ENCODE results near the gene MAP3K9. TPM values are rescaled to one million over a fixed set of nuclear protein-coding genes. Genes with fewer than 3 reads are reported as not detected.

The MAP3K9 gene
- total RNA-seq, 1 donor from 2014 or later, result 10.3 TPM

DNA sequence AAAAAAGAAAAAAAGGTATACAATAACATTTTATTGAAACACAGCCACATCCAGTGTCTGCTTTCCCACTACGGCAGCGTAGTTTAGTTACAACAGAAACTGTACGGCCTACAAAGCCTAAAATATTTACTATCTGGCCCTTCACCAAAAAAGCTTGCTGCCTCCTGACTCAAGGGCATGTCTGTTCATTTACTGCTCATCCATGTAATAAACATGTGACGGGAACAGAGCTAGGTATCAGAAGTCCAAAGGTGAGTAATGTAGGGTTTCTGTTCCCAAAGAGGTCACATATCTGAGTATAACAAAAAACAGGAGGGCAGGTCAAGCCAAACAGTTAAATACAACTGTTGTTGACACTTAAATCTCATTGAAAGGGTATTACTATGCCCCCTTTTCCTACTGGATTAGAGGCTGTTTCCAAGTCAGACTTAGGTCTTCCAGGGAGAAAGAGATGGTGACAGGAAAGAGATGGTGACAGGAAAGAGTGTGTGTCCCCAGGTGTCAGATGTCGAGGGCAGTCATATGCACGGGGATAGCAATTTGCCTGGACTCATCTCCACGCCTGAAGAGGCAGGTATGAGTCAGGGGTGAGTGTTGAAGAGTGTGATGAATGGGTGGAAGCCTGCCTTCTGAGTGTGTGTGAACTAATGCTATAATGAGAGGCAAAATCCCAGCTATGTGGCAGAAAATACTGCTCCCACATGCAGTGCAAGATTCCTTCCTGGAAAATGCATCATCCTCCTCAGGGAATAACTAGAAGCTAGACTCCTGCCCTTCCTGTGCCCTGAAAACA is 77.7 kb downstream of the MAP3K9 start:
- TF ChIP-seq, protein P1, sequence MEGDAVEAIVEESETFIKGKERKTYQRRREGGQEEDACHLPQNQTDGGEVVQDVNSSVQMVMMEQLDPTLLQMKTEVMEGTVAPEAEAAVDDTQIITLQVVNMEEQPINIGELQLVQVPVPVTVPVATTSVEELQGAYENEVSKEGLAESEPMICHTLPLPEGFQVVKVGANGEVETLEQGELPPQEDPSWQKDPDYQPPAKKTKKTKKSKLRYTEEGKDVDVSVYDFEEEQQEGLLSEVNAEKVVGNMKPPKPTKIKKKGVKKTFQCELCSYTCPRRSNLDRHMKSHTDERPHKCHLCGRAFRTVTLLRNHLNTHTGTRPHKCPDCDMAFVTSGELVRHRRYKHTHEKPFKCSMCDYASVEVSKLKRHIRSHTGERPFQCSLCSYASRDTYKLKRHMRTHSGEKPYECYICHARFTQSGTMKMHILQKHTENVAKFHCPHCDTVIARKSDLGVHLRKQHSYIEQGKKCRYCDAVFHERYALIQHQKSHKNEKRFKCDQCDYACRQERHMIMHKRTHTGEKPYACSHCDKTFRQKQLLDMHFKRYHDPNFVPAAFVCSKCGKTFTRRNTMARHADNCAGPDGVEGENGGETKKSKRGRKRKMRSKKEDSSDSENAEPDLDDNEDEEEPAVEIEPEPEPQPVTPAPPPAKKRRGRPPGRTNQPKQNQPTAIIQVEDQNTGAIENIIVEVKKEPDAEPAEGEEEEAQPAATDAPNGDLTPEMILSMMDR (conservative IDR thresholded peaks at IDR 0.05), result no peak
- peaks cover 5% of the 10 kb centered on the region for H3K4me1 Mint-ChIP-seq
- no peak for DNase-seq (ENCODE audit: low read depth, low spot score)
- H3K4me3 Mint-ChIP-seq, result no peak overlapping the region
- H3K27me3 Mint-ChIP-seq (ENCODE audit: low read depth), result no peaks in the 10 kb centered on the region
- no peak overlapping the region for H3K27ac Mint-ChIP-seq (ENCODE audit: unreplicated experiment)
- H3K9me3 Mint-ChIP-seq, result no peaks in the 10 kb centered on the region
- H3K36me3 Mint-ChIP-seq (ENCODE audit: low read depth), result peaks cover 10% of the 10 kb centered on the region

DNA sequence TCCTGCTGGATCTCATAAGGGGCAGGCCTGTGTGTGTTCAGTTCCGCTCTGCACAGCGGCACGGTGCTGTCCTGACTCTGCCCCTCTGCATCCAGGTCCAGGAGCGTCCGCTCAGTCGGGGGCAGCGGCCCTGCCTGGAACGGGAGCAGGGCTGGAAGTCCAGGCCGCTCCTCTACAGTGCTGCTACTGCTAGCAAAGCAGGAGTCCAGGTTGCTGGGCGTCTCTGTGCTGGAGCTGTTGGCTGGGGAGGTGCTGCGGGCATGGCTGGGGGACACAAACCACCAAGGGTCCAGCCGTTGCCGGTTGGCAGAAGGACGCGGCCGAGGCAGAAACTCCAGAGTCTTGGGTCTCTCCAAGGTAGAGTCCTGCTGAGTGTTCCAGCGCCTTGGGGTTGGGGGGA is 78.9 kb downstream of the MAP3K9 start:
- Mint-ChIP-seq H3K4me1 (peaks cover 5% of the 10 kb centered on the region), H3K27ac (ENCODE audit: unreplicated experiment) (no peak overlapping the region), H3K27me3 (ENCODE audit: low read depth) (no peaks in the 10 kb centered on the region), H3K36me3 (ENCODE audit: low read depth) (peaks cover 10% of the 10 kb centered on the region), H3K9me3 (no peaks in the 10 kb centered on the region), H3K4me3 (no peak overlapping the region)
- no peak for DNase-seq (ENCODE audit: low read depth, low spot score)
- TF ChIP-seq, protein P1 (conservative IDR thresholded peaks at IDR 0.05), result no peak

- H3K27ac Mint-ChIP-seq (ENCODE audit: unreplicated experiment), result no peak overlapping the region
Observed at GRCh38 chr14:70726651-70727375, 82.5 kb downstream of the MAP3K9 start.

GRCh38 chr14:70724944-70725343 is 84.4 kb downstream of the MAP3K9 start:
- H3K27ac Mint-ChIP-seq (ENCODE audit: unreplicated experiment), result no peak overlapping the region
- peaks cover 2% of the 10 kb centered on the region for H3K36me3 Mint-ChIP-seq (ENCODE audit: low read depth)
- peaks cover 5% of the 10 kb centered on the region for H3K4me1 Mint-ChIP-seq
- H3K27me3 Mint-ChIP-seq (ENCODE audit: low read depth), result no peaks in the 10 kb centered on the region
- TF ChIP-seq, protein P1 (conservative IDR thresholded peaks at IDR 0.05), result no peak
- H3K4me3 Mint-ChIP-seq, result no peak overlapping the region
- DNase-seq (ENCODE audit: low read depth, low spot score), result no peak
- H3K9me3 Mint-ChIP-seq, result no peaks in the 10 kb centered on the region

More at GRCh38 chr14:70726651-70727375, 82.5 kb downstream of the MAP3K9 start:
- no peak for DNase-seq (ENCODE audit: low read depth, low spot score)
- no peak overlapping the region for H3K4me3 Mint-ChIP-seq
- peaks cover 5% of the 10 kb centered on the region for H3K4me1 Mint-ChIP-seq
- TF ChIP-seq, protein P1 (conservative IDR thresholded peaks at IDR 0.05), result no peak
- H3K27me3 Mint-ChIP-seq (ENCODE audit: low read depth), result no peaks in the 10 kb centered on the region
- no peaks in the 10 kb centered on the region for H3K9me3 Mint-ChIP-seq
- H3K36me3 Mint-ChIP-seq (ENCODE audit: low read depth), result peaks cover 7% of the 10 kb centered on the region

- TF ChIP-seq, protein P1 (conservative IDR thresholded peaks at IDR 0.05), result no peak
- Mint-ChIP-seq H3K4me3 (no peak overlapping the region), H3K4me1 (peaks cover 5% of the 10 kb centered on the region), H3K27me3 (ENCODE audit: low read depth) (no peaks in the 10 kb centered on the region), H3K36me3 (ENCODE audit: low read depth) (peaks cover 2% of the 10 kb centered on the region), H3K9me3 (no peaks in the 10 kb centered on the region), H3K27ac (ENCODE audit: unreplicated experiment) (no peak overlapping the region)
- no peak for DNase-seq (ENCODE audit: low read depth, low spot score)
Observed at GRCh38 chr14:70724110-70724509, 85.2 kb downstream of the MAP3K9 start.
